ENCODE data around the gene HIRIP3.

The HIRIP3 gene

DNA sequence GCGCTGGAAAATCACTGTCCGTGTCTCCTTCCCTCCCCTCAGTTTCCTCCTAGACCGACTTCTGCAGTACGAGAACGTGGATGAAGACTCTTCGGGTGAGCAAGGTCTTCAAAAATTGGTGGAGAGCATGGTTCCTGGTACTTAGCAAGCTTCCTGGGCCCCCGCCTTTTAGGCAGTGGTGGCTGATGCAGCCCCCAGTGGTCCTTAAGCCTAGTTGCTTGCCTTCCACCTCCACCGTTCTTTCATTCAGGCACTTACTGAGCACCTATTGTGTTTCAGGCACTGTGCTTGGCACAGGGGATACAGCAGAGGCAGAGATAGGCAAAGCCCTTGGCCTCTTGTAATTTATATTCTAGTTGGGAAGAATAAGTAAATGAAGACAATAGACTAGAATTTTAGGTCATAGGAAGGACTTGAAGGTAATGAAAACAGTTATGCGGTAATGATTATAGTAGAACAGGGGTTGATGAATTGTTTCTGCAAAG, 1.4 kb upstream of the HIRIP3 start:
- DNase-seq = no peak

DNA sequence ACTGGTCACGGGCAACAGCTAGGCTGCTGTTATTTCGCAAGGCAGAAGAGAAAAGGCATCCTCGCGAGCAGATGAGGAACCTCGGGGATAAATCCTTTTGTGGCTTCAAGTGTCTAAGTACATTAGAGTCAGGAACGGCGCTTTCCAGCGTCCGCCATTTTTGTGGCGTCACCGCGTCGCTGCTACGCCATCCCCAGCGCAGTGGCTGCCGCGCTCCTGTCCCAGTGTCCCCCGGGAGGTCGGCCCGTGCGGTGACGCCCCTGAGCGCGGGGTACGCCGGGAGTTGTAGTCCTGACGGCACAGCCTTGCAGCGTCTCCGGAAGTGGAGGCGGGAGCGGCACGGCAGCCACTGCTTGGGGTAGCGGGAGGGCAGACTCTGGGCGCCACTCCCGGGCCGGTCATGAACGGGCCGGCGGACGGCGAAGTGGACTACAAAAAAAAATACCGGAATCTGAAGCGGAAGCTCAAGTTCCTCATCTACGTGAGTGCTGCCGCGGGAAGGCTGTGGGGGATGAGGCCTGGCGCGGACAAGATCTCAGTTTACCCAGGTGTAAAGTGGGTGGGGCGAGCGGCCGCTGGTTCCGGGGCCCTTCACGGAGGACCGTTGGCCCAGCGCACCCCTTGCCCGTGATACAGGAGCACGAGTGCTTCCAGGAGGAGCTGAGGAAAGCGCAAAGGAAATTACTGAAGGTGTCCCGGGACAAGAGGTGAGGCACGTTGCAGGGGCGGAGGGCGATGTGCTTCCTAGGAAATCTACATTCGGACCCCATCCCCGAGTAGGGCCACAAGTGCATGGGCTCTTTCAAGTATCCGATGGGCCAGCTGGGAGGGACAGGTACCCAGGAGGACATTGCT, 721 bp upstream of the HIRIP3 start, which contains the start of gene INO80E:
Gene INO80E, plus strand, starts transcription at position 331 of the 855 bp plus-strand sequence. Its CDS starts 70 bp downstream, at position 401.
- peak; percentile 92 for DNase-seq

DNA sequence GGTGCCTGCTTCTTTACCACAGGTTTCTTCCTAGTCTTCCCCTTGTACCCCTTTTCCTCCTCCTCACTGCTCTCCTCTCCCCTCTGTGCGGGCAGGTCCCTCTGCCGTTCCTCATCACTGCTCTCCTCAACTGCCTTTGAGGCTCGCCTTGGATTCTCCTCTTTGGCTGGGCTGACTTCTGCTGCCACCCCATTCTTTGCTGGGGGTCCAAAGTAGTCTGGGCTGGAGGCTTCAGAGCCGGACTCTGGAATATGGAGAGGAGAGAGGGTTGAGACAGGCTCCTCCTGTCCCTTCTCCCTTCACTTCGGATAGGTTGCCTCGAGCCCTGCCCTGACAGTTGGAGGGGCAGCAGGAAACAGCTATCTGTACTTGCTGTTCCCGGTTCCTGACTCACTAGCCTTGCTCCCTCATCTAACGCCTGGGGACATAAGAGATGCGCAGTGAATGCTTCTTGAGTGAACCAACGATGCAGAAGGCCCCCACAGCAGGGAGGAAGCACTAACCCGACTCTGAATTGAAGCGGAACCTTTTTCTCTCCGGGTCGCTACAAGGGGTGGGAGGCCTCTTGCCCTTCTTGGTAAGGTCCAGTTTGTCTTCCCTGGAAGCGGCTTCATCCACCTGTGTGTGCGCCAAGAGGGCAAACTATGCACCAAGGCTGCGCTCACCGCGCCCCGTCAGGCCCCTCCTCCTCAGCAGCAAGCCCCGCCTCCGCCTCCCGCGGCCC, 655 bp downstream of the HIRIP3 start:
- DNase-seq = no peak

DNA sequence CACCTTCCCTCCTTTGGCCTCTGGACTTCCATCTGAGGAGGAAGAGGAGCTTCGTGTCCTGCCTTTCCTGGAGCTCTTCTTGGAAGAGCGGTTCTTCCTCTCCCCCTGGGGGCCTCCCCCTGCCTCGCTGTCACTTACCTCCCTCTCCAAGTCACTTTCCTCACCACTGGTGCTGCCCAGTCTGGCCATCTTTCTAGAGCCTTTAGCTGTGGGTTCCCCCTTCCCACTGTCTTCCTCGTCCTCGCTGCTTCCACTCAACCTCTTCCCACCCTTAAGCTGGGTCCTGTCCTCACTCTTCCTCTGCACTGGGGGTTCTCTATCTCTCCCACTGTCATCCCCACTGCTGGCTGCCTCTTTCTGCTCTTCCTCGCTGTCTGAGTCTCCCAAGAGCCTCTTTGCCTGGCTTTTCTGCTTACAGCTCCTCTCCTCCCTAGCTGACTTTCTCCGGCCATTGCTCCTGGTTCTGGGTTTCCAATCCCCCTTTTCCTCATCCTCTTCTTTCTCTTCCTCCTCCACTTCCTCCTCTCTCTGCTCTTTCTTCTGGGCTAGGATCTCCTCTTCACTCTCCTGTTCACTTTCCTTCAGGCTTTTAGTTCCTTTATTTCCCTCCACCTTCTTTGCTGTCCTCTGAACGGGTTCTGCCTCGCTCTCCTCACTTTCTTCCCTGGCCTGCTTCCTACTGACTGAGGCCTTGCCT, 1.4 kb downstream of the HIRIP3 start:
- no peak for DNase-seq

DNA sequence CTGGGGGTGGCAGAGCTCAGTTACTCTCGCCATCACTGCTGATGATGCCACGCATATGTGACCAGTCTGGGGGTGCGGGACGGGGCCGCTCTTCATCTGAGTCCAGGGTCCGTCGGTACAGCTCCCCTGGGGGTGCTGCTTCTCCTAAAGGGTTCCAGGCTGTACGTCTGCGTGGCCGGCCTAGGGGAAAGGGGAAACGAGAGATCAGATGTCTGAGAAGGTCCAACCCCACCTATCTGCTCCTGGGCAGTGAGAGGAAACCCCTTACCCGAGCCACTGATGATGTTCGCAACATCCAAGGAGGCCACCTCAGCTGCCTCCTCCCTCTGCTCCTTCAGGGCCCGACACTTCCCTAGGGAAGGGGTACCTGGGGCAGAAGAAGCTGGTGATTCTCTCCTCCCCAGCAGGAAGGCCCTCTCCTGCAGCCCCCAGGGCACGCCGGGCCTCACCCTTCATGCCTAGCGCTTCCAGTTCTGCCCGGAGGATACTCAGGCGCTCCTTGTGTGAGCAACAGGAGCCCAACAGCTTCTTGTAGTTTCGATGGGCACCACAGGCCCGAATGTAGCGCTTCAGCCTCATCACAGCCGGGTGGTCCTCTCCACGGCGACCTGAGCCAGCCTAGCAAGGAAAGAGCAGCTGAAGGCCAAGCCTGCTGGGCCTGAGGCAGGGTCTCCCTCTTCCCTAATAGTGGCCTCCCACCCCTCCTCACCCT, 2.1 kb downstream of the HIRIP3 start:
- no peak for DNase-seq

DNA sequence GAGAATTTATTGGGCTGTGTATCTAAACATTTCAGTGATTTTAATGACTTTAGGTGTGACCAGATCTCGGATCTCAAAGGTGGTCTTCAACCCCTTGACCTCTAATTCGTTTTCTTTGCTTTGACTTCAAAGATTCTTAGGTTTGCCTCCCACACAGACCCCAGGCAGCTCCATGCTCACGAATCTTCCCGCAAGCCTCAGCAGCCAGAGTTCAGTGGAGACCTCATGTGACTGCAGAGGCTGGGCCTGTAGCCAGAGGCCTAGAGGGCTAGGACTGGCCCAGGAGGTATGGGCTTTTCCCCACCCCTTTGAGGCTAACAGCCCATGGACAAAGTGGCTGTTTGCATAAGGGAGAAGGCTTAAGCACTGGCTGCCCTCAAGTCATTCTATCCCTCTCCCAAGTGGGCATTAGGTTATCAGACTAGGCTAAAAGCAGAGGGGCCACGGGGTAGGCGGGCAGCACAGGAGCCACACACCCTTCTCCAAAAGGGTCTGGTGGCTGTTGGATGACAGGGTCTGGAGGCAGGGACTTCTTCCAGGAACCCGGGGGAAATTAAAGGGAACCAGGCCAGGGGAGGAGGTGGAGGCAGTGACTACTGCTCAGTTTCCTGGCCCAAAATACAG, 3.0 kb downstream of the HIRIP3 start:
- no peak for DNase-seq

DNA sequence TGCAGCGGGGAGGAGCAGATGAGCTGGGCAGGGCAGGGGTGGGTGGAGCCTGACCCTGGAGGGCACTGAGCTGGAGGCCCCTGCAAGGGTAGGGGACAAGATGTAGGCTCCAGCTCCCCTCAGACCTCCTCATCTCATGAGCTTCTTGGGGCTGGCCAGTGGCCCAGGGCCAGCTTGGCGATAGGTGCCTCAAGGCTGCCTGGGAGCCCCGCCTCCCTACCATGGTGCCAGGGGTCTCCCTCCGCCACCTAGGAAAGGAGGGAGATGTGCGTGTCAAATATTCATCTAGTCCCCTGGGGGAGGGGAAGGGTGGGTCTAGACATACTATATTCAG, 3.9 kb downstream of the HIRIP3 start:
- no peak for DNase-seq

DNA sequence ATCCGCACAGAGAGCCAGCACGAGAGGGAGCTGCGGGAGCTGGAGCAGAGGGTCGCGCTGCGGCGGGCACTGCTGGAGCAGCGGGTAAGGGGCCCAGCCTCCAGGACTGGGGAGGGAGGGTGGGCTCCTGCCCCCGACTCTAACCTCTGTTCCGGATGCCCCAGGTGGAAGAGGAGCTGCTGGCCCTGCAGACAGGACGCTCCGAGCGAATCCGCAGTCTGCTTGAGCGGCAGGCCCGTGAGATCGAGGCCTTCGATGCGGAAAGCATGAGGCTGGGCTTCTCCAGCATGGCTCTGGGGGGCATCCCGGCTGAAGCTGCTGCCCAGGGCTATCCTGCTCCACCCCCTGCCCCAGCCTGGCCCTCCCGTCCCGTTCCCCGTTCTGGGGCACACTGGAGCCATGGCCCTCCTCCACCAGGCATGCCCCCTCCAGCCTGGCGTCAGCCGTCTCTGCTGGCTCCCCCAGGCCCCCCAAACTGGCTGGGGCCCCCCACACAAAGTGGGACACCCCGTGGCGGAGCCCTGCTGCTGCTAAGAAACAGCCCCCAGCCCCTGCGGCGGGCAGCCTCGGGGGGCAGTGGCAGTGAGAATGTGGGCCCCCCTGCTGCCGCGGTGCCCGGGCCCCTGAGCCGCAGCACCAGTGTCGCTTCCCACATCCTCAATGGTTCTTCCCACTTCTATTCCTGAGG, 4.4 kb downstream of the HIRIP3 start:
- no peak for DNase-seq

DNA sequence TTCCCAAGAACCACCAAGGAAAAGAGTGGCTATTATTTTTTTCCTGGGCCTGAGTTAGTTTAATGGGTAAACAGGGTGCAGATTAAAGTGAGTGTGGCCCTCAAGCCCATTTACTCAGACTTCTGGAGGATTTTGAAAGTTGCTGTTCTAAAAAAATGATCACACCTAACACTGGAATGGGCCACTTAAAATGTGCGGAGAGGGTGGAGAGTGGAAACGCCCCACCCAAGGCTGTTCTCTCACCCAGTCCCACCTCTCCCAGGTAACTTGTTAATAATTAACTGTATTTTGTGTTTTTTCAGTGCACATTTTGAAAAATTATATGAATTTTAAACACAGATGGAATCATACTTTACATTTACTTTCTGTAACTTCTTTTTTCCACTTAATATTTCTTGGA, 5.4 kb downstream of the HIRIP3 start:
- no peak for DNase-seq

DNA sequence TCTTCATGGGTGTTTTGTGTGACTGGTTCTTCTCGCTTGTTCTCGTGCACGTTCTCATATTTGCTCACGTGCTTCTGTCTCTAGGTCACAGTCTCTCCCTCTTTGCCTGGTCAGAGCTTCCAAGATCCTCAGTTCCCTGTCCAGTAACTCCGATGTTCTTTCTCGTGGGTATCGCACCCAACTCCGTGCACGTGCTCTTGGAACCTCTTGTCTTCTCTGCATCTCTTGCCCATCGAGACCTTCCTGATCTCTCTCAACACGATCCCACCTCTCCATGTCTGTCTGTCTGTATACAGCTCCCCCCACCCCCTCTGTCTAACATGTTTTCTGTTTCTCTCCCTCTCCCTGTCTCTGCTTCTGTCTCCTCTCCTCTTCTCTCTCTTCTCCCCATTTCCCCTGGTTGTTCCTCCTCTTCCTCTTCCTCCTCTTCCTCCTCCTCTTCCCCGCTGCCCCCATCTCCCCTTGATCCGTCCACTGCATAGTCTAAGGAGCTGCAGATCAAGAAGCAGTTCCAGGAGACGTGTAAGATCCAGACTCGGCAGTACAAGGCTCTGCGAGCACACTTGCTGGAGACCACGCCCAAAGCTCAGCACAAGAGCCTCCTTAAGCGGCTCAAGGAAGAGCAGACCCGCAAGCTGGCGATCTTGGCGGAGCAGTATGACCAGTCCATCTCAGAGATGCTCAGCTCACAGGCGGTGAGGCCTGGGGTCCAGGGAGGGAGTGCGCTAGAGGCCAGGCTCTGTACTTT, 6.1 kb downstream of the HIRIP3 start:
- DNase-seq = no peak

DNA sequence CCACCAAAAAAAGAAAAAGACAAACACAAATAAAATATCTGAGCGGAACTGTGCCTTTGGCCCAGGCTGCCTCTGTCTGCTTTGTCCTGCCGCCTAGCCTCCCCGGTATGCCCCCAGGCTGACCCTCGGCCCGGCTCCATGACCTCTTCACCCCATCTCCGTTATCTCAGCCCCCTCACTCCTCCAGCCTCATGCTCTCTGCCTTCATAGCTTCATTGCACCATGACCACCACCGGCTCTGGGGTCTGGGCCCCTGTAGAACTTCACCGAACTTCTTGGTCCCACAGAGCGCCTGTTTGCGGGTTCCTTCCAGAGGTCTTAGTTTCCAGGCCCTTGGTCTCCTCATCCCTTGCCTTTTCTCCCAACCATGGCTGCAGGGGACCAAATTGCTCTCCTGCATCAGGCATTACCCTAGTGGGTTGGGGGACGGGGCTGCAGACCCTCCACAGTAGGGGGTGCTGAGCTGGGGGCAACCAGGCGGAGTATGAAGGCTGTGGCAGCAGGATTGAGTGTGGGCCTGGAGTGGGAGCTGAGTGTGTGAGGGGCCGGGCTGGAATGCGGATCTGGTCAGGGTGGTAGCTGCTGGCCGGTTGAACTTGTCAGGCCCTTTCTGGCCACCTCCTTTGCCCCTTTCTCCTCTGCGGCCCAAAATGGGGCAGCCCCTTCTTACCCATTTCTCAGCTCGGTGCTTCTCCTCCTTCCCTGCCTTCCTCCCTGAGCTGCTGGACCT, 6.9 kb downstream of the HIRIP3 start:
- DNase-seq = no peak

DNA sequence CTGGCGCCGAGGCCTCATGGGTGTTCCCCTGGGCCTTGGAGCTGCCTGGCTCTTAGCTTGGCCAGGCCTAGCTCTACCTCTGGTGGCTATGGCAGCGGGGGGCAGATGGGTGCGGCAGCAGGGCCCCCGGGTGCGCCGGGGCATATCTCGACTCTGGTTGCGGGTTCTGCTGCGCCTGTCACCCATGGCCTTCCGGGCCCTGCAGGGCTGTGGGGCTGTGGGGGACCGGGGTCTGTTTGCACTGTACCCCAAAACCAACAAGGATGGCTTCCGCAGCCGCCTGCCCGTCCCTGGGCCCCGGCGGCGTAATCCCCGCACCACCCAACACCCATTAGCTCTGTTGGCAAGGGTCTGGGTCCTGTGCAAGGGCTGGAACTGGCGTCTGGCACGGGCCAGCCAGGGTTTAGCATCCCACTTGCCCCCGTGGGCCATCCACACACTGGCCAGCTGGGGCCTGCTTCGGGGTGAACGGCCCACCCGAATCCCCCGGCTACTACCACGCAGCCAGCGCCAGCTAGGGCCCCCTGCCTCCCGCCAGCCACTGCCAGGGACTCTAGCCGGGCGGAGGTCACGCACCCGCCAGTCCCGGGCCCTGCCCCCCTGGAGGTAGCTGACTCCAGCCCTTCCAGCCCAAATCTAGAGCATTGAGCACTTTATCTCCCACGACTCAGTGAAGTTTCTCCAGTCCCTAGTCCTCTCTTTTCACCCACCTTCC, 7.9 kb downstream of the HIRIP3 start:
- no peak for DNase-seq

DNA sequence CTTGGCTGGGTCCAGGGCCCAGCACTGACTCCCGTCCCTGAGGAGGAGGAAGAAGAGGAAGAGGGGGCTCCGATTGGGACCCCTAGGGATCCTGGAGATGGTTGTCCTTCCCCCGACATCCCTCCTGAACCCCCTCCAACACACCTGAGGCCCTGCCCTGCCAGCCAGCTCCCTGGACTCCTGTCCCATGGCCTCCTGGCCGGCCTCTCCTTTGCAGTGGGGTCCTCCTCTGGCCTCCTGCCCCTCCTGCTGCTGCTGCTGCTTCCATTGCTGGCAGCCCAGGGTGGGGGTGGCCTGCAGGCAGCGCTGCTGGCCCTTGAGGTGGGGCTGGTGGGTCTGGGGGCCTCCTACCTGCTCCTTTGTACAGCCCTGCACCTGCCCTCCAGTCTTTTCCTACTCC, 8.5 kb downstream of the HIRIP3 start:
- no peak for DNase-seq

DNA sequence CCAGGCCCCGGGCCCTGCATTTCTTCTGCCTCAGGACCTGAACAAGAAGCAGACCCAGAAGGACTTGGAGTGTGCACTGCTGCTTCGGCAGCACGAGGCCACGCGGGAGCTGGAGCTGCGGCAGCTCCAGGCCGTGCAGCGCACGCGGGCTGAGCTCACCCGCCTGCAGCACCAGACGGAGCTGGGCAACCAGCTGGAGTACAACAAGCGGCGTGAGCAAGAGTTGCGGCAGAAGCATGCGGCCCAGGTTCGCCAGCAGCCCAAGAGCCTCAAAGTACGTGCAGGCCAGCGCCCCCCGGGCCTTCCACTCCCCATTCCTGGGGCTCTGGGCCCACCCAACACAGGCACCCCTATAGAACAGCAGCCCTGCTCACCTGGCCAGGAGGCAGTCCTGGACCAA, 9.2 kb downstream of the HIRIP3 start:
- DNase-seq = no peak

DNA sequence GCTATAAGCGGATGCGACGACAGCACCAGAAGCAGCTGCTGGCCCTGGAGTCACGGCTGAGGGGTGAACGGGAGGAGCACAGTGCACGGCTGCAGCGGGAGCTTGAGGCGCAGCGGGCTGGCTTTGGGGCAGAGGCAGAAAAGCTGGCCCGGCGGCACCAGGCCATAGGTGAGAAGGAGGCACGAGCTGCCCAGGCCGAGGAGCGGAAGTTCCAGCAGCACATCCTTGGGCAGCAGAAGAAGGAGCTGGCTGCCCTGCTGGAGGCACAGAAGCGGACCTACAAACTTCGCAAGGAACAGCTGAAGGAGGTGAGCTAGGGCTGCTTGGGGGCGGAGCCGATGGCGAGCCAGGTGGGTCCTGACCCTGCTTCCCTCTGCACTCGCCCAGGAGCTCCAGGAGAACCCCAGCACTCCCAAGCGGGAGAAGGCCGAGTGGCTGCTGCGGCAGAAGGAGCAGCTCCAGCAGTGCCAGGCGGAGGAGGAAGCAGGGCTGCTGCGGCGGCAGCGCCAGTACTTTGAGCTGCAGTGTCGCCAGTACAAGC, 10.1 kb downstream of the HIRIP3 start:
- no peak for DNase-seq

DNA sequence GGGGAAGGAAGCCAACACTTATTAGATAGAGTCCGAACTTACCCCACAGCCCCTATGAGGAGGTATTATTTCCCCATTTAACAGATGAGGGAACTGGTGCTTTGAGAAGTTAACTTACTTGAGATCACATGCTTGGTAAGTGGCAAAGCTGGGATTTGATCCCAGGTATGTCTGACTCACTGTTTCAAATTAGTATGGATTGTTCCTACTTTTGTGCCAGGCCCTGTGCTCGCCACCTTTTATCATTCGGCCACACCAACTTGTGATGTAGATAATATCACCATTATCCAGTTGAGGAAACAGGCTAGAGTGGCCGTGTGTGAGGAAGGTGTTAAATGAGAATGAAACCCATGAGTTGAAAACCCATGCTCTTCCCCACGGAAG, 10.7 kb downstream of the HIRIP3 start:
- DNase-seq = no peak

DNA sequence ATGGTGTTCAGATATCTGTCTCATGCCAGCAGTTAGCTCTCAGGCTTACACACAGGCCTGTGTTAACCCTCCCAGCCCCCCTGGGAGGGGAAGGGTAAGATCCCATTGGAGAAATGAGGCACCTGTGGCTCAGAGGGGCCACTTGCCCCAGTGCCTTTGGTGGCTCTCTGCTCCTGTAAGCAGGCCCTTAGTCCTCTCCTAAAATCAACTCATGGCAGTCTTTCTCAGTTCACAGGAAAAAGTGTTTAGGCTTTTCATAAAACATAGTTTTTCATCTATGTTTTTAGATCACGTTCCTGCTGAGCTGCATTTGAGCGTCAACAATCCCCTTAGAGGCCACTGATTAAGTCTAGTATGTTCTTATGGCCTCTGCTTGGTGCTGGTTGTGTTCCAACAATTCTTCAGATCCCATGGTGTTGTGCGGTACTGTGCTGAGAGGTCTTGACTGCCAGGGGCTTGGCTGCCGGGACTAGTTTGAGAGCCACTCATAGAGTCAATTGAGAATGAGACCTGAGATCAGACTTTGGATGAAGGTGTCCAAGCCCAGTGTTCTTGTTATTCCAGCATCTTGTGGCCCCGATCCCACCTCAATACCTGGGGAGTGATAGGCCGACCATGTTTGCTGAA, 11.2 kb downstream of the HIRIP3 start:
- no peak for DNase-seq

DNA sequence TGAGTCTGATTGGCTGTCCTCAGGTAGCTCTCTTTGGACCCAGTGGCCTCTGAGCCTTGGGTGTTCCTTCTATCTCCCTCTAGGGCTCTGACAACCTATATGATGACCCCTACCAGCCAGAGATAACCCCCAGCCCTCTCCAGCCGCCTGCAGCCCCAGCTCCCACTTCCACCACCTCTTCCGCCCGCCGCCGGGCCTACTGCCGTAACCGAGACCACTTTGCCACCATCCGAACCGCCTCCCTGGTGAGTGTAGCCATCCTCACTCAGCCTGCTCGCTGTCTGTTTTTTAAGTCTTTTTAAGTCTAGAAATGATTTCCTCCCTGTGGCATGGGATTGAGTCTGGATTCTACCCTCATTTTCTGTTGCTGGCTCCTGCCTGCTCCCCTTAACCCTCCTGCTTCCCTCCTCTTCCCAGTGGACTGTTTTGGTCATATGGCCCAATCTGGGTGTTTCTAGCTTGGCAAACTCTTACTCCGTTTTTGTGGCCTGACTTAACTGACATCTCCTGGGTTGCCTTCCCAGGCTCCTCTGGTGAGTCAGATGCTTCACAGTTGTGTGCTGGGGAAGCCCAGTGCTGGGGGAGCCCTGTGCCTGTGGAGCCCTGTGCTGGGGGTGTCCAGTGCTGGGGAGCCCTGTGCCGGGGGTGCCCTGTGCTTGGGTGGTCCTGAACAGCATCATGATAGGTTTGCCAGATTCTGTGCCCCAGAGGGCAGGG, 11.8 kb downstream of the HIRIP3 start:
- DNase-seq = no peak
